Midbrain (tissue), 1 donor: Measurements from ENCODE around the gene AGFG2.
A peak's percentile ranks its signal among the peaks of the same experiment; 100 is the strongest.

ENCODE experiments used
- DNase-seq: peaks from one replicate; lab custom pipeline; 2025; lab: John Stamatoyannopoulos, UW

AGFG2 gene

GRCh38 chr7:100585511-100586265 lies 46.7 kb downstream of the AGFG2 start, which contains the start of gene LRCH4:
LRCH4 (minus strand) TSS chr7:100586129; CDS start chr7:100586100, 29 bp downstream.
- DNase-seq = no peak

- DNase-seq = peak; percentile 100
Measured at GRCh38 chr7:100586266-100587025, 47.4 kb downstream of the AGFG2 start, which contains the start of gene FBXO24. FBXO24 (plus strand) TSS chr7:100586328; CDS start chr7:100586626, 298 bp downstream.

GRCh38 chr7:100588438-100588837 lies 49.4 kb downstream of the AGFG2 start:
- DNase-seq = no peak

- DNase-seq = no peak
Measured at GRCh38 chr7:100589341-100589947, 50.4 kb downstream of the AGFG2 start.

GRCh38 chr7:100590077-100590737 lies 51.2 kb downstream of the AGFG2 start:
- no peak for DNase-seq

GRCh38 chr7:100591596-100591995 lies 52.6 kb downstream of the AGFG2 start:
- no peak for DNase-seq

- DNase-seq = no peak
Measured at GRCh38 chr7:100595188-100595587, 56.2 kb downstream of the AGFG2 start.

- DNase-seq = no peak
Measured at GRCh38 chr7:100598425-100598824, 59.4 kb downstream of the AGFG2 start.

- no peak for DNase-seq
Measured at GRCh38 chr7:100599911-100600729, 61.1 kb downstream of the AGFG2 start.

GRCh38 chr7:100600730-100601038 lies 61.7 kb downstream of the AGFG2 start:
- no peak for DNase-seq

- DNase-seq = no peak
Measured at GRCh38 chr7:100602889-100603725, 64.1 kb downstream of the AGFG2 start.

GRCh38 chr7:100603726-100604027 lies 64.7 kb downstream of the AGFG2 start:
- DNase-seq = no peak

GRCh38 chr7:100604028-100604975 lies 65.3 kb downstream of the AGFG2 start:
- DNase-seq = peak; percentile 44

- DNase-seq = no peak
Measured at GRCh38 chr7:100604976-100605911, 66.2 kb downstream of the AGFG2 start.

- DNase-seq = no peak
Measured at GRCh38 chr7:100606313-100606712, 67.3 kb downstream of the AGFG2 start.

- DNase-seq = no peak
Measured at GRCh38 chr7:100607111-100607510, 68.1 kb downstream of the AGFG2 start.

GRCh38 chr7:100609958-100610357 lies 71.0 kb downstream of the AGFG2 start:
- no peak for DNase-seq

- peak; percentile 99 for DNase-seq
Measured at GRCh38 chr7:100611983-100612729, 73.2 kb downstream of the AGFG2 start, which contains the start of gene MOSPD3. MOSPD3 (plus strand) TSS chr7:100612540; CDS start chr7:100612792, 252 bp downstream.
